ENCODE results near the gene MTA1.

Gene MTA1

DNA sequence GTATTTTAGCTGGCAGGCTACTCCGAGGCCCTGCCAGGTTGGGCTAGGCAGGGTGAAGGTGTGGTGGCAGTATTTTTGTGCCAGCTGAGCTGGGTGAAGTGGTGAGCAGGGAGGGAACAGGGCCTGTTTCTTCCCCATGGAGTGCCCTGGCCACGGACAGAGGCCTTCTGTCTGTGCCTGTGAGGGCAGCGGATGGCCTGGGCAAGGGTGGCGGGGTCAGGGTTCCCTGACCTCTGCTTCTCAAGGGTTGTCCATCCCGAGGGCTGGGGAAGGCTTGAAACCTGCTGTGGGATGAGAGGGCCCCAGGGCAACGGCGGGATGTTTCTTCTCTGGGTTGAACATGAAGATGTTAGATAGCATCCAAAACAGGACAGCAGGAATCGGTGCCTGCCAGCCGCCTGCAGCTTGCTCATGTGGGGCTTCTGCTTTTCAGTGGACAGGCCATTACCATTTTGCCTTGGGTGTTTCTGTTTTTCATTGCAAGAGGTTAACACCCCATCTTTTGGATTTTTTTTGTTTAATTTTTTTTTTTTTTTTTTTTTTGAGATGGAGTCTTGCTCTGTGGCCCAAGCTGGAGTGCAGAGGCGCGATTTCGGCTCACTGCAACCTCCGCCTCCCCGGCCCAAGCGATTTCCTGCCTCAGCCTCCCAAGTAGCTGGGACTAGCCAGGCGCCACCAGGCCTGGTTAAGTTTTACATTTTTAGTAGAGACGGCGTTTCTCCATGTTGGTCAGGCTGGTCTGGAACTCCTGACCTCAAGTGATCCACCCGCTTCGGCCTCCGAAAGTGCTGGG, 3.3 kb downstream of the MTA1 start:
- H3K27me3 ChIP-seq (ENCODE audit: control insufficient read depth, insufficient read depth, low read length): no peaks in the 10 kb centered on the region
- H3K4me3 ChIP-seq (ENCODE audit: low read length): no peak overlapping the region
- no peaks in the 10 kb centered on the region for H3K9me3 ChIP-seq (replicated peaks; ENCODE audit: low read length)
- peak overlapping the region; percentile 99 for H3K4me2 ChIP-seq (ENCODE audit: low read length)
- peaks cover 14% of the 10 kb centered on the region for H3K36me3 ChIP-seq (ENCODE audit: insufficient read depth, low read length)
- H3K4me1 ChIP-seq (ENCODE audit: control insufficient read depth, insufficient read depth, low read length): peaks cover 27% of the 10 kb centered on the region
- H3K9ac ChIP-seq (ENCODE audit: low read depth, low read length): no peak overlapping the region

DNA sequence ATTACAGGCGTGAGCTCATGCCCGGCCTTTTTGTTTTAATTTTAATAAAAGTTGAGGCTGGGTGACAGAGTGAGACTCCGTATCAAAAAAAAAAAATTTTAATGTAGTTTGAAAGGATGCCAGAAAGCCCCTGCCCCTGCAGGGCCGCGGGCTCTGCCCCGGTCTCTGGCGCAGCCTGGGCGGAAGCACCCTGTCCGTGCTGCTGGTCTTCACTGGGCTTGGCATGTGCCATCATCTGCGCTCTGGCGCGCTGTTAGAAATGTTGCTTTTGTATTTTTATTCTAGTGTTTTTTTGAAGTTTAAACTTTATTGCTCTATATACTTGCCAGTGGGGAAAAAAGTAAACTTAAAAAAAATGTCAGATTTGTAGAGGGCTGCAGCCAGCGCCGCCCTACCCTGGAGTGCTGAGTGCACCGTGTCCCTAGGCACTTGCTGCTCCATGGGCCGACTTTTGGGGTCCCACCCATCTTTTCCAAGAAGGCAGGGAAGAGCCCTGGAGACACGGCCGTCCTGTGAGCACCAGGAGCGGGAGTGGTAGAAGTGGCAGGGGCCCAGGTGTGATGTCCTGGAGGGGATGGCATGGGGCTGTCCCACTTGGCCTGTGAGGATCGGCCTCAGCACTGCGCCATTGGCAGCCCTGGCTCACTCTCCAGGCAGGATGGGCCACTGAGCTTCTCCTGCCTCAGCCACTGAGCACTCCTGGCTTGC, 4.0 kb downstream of the MTA1 start:
- Histone ChIP-seq H3K36me3 (ENCODE audit: insufficient read depth, low read length) (peaks cover 14% of the 10 kb centered on the region), H3K4me2 (ENCODE audit: low read length) (no peak overlapping the region), H3K9ac (ENCODE audit: low read depth, low read length) (no peak overlapping the region), H3K27me3 (ENCODE audit: control insufficient read depth, insufficient read depth, low read length) (no peaks in the 10 kb centered on the region), H3K9me3 (replicated peaks; ENCODE audit: low read length) (no peaks in the 10 kb centered on the region), H3K4me1 (ENCODE audit: control insufficient read depth, insufficient read depth, low read length) (peaks cover 25% of the 10 kb centered on the region), H3K4me3 (ENCODE audit: low read length) (no peak overlapping the region)

DNA sequence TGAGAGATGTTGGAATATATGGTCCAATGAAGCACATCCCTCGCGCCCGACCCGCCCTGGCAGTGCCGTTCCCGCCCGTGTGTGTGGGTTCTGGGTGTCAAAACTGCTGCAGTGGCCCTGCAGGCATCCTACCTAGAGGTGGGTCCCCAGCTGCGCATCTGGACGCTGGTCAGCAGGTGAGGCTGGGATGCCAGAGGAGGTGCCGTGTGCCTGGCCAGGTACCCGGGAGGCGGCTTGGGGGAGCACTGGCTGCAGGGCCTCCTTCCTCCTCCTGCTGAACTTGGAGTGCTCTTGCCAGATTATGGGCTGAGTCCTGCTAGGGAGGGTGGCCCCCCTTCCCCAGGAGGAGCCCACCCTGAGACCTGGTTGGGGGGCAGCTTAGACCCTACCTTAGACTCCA, 5.2 kb downstream of the MTA1 start:
- Histone ChIP-seq H3K4me2 (ENCODE audit: low read length) (no peak overlapping the region), H3K9ac (ENCODE audit: low read depth, low read length) (no peak overlapping the region), H3K9me3 (replicated peaks; ENCODE audit: low read length) (no peaks in the 10 kb centered on the region), H3K36me3 (ENCODE audit: insufficient read depth, low read length) (peaks cover 18% of the 10 kb centered on the region), H3K4me1 (ENCODE audit: control insufficient read depth, insufficient read depth, low read length) (peaks cover 17% of the 10 kb centered on the region), H3K27me3 (ENCODE audit: control insufficient read depth, insufficient read depth, low read length) (no peaks in the 10 kb centered on the region), H3K4me3 (ENCODE audit: low read length) (no peak overlapping the region)

- Histone ChIP-seq H3K9ac (ENCODE audit: low read depth, low read length) (no peak overlapping the region), H3K4me2 (ENCODE audit: low read length) (no peak overlapping the region), H3K27me3 (ENCODE audit: control insufficient read depth, insufficient read depth, low read length) (no peaks in the 10 kb centered on the region), H3K9me3 (replicated peaks; ENCODE audit: low read length) (no peaks in the 10 kb centered on the region), H3K4me3 (ENCODE audit: low read length) (no peak overlapping the region), H3K4me1 (ENCODE audit: control insufficient read depth, insufficient read depth, low read length) (peaks cover 25% of the 10 kb centered on the region), H3K36me3 (ENCODE audit: insufficient read depth, low read length) (peaks cover 18% of the 10 kb centered on the region)
Observed at GRCh38 chr14:105425823-105426247, 6.2 kb downstream of the MTA1 start.

GRCh38 chr14:105426416-105427130, 6.9 kb downstream of the MTA1 start:
- H3K4me2 ChIP-seq (ENCODE audit: low read length): no peak overlapping the region
- peaks cover 18% of the 10 kb centered on the region for H3K36me3 ChIP-seq (ENCODE audit: insufficient read depth, low read length)
- H3K9ac ChIP-seq (ENCODE audit: low read depth, low read length): no peak overlapping the region
- peaks cover 25% of the 10 kb centered on the region for H3K4me1 ChIP-seq (ENCODE audit: control insufficient read depth, insufficient read depth, low read length)
- H3K4me3 ChIP-seq (ENCODE audit: low read length): no peak overlapping the region
- no peaks in the 10 kb centered on the region for H3K27me3 ChIP-seq (ENCODE audit: control insufficient read depth, insufficient read depth, low read length)
- no peaks in the 10 kb centered on the region for H3K9me3 ChIP-seq (replicated peaks; ENCODE audit: low read length)

GRCh38 chr14:105427412-105427811, 7.8 kb downstream of the MTA1 start:
- Histone ChIP-seq H3K36me3 (ENCODE audit: insufficient read depth, low read length) (peaks cover 19% of the 10 kb centered on the region), H3K4me1 (ENCODE audit: control insufficient read depth, insufficient read depth, low read length) (peaks cover 23% of the 10 kb centered on the region), H3K9me3 (replicated peaks; ENCODE audit: low read length) (no peaks in the 10 kb centered on the region), H3K4me2 (ENCODE audit: low read length) (no peak overlapping the region), H3K27me3 (ENCODE audit: control insufficient read depth, insufficient read depth, low read length) (no peaks in the 10 kb centered on the region), H3K9ac (ENCODE audit: low read depth, low read length) (no peak overlapping the region), H3K4me3 (ENCODE audit: low read length) (no peak overlapping the region)

- Histone ChIP-seq H3K36me3 (ENCODE audit: insufficient read depth, low read length) (peaks cover 22% of the 10 kb centered on the region), H3K4me1 (ENCODE audit: control insufficient read depth, insufficient read depth, low read length) (peaks cover 20% of the 10 kb centered on the region), H3K9ac (ENCODE audit: low read depth, low read length) (no peak overlapping the region), H3K4me2 (ENCODE audit: low read length) (no peak overlapping the region), H3K9me3 (replicated peaks; ENCODE audit: low read length) (no peaks in the 10 kb centered on the region), H3K4me3 (ENCODE audit: low read length) (no peak overlapping the region), H3K27me3 (ENCODE audit: control insufficient read depth, insufficient read depth, low read length) (no peaks in the 10 kb centered on the region)
Observed at GRCh38 chr14:105427936-105428485, 8.4 kb downstream of the MTA1 start.

DNA sequence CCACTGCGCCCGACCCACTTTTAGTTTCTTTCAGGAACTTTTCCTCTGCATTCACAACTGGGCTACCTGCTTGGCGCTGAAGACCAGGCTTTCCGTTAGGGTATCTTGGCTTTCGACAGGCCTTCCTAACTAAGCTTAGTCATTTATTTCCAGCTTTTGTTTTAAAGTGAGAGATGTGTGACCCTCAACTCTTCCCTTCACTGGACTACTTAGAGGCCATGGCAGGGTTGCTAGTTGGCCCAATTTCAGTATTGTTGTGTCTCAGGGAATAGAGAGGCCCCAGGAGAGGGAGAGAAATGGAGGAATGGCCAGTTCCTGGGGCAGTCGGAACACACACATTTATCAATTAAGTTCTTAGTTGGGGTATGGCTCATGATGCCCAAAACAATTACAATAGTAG, 10.4 kb downstream of the MTA1 start:
- Histone ChIP-seq H3K4me2 (ENCODE audit: low read length) (peak overlapping the region; percentile 1), H3K36me3 (ENCODE audit: insufficient read depth, low read length) (peaks cover 22% of the 10 kb centered on the region), H3K9ac (ENCODE audit: low read depth, low read length) (no peak overlapping the region), H3K4me3 (ENCODE audit: low read length) (no peak overlapping the region), H3K4me1 (ENCODE audit: control insufficient read depth, insufficient read depth, low read length) (peaks cover 20% of the 10 kb centered on the region), H3K27me3 (ENCODE audit: control insufficient read depth, insufficient read depth, low read length) (no peaks in the 10 kb centered on the region), H3K9me3 (replicated peaks; ENCODE audit: low read length) (no peaks in the 10 kb centered on the region)

- H3K4me2 ChIP-seq (ENCODE audit: low read length): peak overlapping the region; percentile 70
- peak overlapping the region; percentile 15 for H3K9ac ChIP-seq (ENCODE audit: low read depth, low read length)
- H3K36me3 ChIP-seq (ENCODE audit: insufficient read depth, low read length): peaks cover 19% of the 10 kb centered on the region
- H3K9me3 ChIP-seq (replicated peaks; ENCODE audit: low read length): no peaks in the 10 kb centered on the region
- H3K4me1 ChIP-seq (ENCODE audit: control insufficient read depth, insufficient read depth, low read length): peaks cover 20% of the 10 kb centered on the region
- H3K4me3 ChIP-seq (ENCODE audit: low read length): peak overlapping the region; percentile 9
- H3K27me3 ChIP-seq (ENCODE audit: control insufficient read depth, insufficient read depth, low read length): no peaks in the 10 kb centered on the region
Observed at GRCh38 chr14:105430565-105430964, 10.9 kb downstream of the MTA1 start.

DNA sequence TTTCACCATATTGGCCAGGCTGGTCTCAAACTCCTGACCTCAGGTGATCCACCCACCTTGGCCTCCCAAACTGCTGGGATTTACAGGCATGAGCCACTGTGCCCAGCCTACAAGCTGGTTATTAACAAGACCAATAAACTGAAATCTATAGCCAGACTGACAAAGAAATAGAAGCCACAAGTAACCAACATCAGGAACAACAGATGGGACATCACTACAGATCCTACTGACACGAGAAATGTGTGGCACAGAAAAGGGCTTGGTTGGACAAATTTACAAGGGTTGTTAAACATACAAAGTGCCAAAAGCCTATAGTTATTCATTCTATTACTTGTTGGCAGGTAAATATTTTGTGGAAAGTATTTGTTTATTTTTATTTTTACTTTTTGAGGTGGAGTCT, 11.6 kb downstream of the MTA1 start:
- H3K9ac ChIP-seq (ENCODE audit: low read depth, low read length): peak overlapping the region; percentile 15
- peak overlapping the region; percentile 70 for H3K4me2 ChIP-seq (ENCODE audit: low read length)
- H3K27me3 ChIP-seq (ENCODE audit: control insufficient read depth, insufficient read depth, low read length): no peaks in the 10 kb centered on the region
- no peak overlapping the region for H3K4me3 ChIP-seq (ENCODE audit: low read length)
- H3K9me3 ChIP-seq (replicated peaks; ENCODE audit: low read length): no peaks in the 10 kb centered on the region
- H3K36me3 ChIP-seq (ENCODE audit: insufficient read depth, low read length): peaks cover 19% of the 10 kb centered on the region
- peaks cover 20% of the 10 kb centered on the region for H3K4me1 ChIP-seq (ENCODE audit: control insufficient read depth, insufficient read depth, low read length)

DNA sequence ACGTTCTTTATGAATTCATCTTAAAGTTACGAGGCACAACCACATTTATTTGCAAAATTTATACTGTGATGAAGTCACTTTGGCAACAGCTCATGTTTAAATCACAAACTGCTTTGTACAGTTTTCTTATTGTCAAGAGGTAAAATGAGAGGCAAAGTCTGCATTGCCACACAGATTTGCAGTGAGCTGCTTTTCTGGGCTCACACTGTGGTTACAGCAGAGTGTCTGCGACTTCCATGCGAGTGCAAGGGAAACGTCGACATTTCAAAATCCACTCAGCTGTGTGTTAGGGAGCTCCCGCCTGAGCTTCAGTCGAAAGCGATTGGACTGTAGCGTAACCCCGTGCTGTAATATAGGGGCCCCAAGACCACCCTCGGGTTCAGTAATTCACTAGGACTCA, 13.0 kb downstream of the MTA1 start:
- Histone ChIP-seq H3K4me3 (ENCODE audit: low read length) (no peak overlapping the region), H3K36me3 (ENCODE audit: insufficient read depth, low read length) (peaks cover 18% of the 10 kb centered on the region), H3K4me1 (ENCODE audit: control insufficient read depth, insufficient read depth, low read length) (peaks cover 20% of the 10 kb centered on the region), H3K9me3 (replicated peaks; ENCODE audit: low read length) (no peaks in the 10 kb centered on the region), H3K27me3 (ENCODE audit: control insufficient read depth, insufficient read depth, low read length) (no peaks in the 10 kb centered on the region), H3K9ac (ENCODE audit: low read depth, low read length) (no peak overlapping the region), H3K4me2 (ENCODE audit: low read length) (no peak overlapping the region)

Data from skeletal muscle satellite cell (primary cell).